IMR-90 (cell line): ENCODE results near the gene GRM4.

Experiments used
- CEBPB ChIP-seq: IDR thresholded peaks from 2 replicates; pipeline ENCODE4 v1.6.1; 2012; ENCODE audit warnings: low read depth, low read length, improper control_type of control experiment
- CHD1 ChIP-seq: IDR thresholded peaks from 2 replicates; pipeline ENCODE4 v1.6.1; 2012; ENCODE audit warnings: low read depth, low read length, improper control_type of control experiment
- CTCF ChIP-seq: conservative IDR thresholded peaks from 2 replicates; pipeline ENCODE4 v1.5.1; 2012; ENCODE audit warnings: mild to moderate bottlenecking, low read depth, low read length, improper control_type of control experiment
- ELK1 ChIP-seq: fragments of 150-350 bp; IDR thresholded peaks from 2 replicates; pipeline ENCODE4 v1.6.1; 2016; ENCODE audit warnings: low read depth, mild to moderate bottlenecking, low read length, moderate library complexity, borderline replicate concordance
- FOS ChIP-seq: fragments of 150-350 bp; IDR thresholded peaks from 2 replicates; pipeline ENCODE4 v1.6.1; 2016; ENCODE audit warnings: low read depth, low read length
- MAFK ChIP-seq: IDR thresholded peaks from 2 replicates; pipeline ENCODE4 v1.6.1; 2012; ENCODE audit warnings: low read depth, low read length, improper control_type of control experiment
- MAZ ChIP-seq: IDR thresholded peaks from 2 replicates; pipeline ENCODE4 v1.6.1; 2012; ENCODE audit warnings: low read depth, mild to moderate bottlenecking, low read length, improper control_type of control experiment, moderate library complexity, borderline replicate concordance
- MXI1 ChIP-seq: IDR thresholded peaks from 2 replicates; pipeline ENCODE4 v1.6.1; 2012; ENCODE audit warnings: low read depth, mild to moderate bottlenecking, low read length, moderate library complexity, borderline replicate concordance
- POLR2A ChIP-seq: IDR thresholded peaks from 2 replicates; pipeline ENCODE4 v1.6.1; 2012; ENCODE audit warnings: mild to moderate bottlenecking, low read depth, low read length
- RAD21 ChIP-seq: IDR thresholded peaks from 2 replicates; pipeline ENCODE4 v1.6.1; 2012; ENCODE audit warnings: low read length, improper control_type of control experiment
- RCOR1 ChIP-seq: IDR thresholded peaks from 2 replicates; pipeline ENCODE4 v1.6.1; 2012; ENCODE audit warnings: mild to moderate bottlenecking, low read length, improper control_type of control experiment; ENCODE audit not compliant: insufficient replicate concordance
- RFX5 ChIP-seq: IDR thresholded peaks from 2 replicates; pipeline ENCODE4 v1.8.0; 2012; ENCODE audit warnings: low read depth, mild to moderate bottlenecking, low read length, moderate library complexity
- USF2 ChIP-seq: fragments of 150-350 bp; IDR thresholded peaks from 2 replicates; pipeline ENCODE4 v1.6.1; 2017; ENCODE audit warnings: mild to moderate bottlenecking, antibody characterized with exemption, low read length, low read depth

- TF ChIP-seq RFX5: no peak
- no peak for TF ChIP-seq CTCF
- TF ChIP-seq POLR2A: no peak
- TF ChIP-seq CEBPB: no peak
- TF ChIP-seq ELK1: no peak
- no peak for TF ChIP-seq MXI1
- no peak for TF ChIP-seq MAFK
- no peak for TF ChIP-seq USF2
- TF ChIP-seq CHD1: no peak
- TF ChIP-seq RAD21: no peak
- no peak for TF ChIP-seq FOS
- TF ChIP-seq MAZ: no peak
- TF ChIP-seq RCOR1: no peak
Measured at GRCh38 chr6:34025112-34025807, 120.6 kb downstream of the GRM4 start.
